SK-N-SH (cell line): Measurements from ENCODE around the gene MED16. TPM values are rescaled to one million over a fixed set of nuclear protein-coding genes. Genes with fewer than 3 reads are reported as not detected.

ENCODE experiments used
- CTCF ChIA-PET: fragments of 300-600, 350-600 bp; formaldehyde crosslinking; extraction: SDS; loops from one replicate; lab custom pipeline; 2021; lab: Yijun Ruan, JAX
- POLR2A ChIA-PET: fragments of 350-600 bp; sonication (Branson Sonifier 250); formaldehyde crosslinking; extraction: SDS; loops from one replicate; lab custom pipeline; 2020; ENCODE audit warnings: antibody characterized with exemption, inconsistent platforms; lab: Yijun Ruan, JAX
- DNase-seq: peaks from one replicate; pipeline ENCODE4 v3.0.0; 2012
- H2AFZ ChIP-seq: fragments of 200-600 bp; sonication (generic); 2 replicates; pipeline ENCODE4 v1.8.1; 2016; ENCODE audit warnings: antibody characterized with exemption, mild to moderate bottlenecking, low read depth
- H3F3A ChIP-seq: fragments of 200-600 bp; sonication (generic); replicated peaks from 2 replicates; pipeline ENCODE3; 2016; ENCODE audit warnings: antibody characterized with exemption, mild to moderate bottlenecking; ENCODE audit not compliant: insufficient read depth
- H3K27ac ChIP-seq, 2 experiments: fragments of 200-500 bp in 1 of 2; fragments of 200-600 bp in 1 of 2; sonication (Bioruptor generic) in 1 of 2; sonication (generic), shearing (Covaris generic) in 1 of 2; 2 replicates each; pipeline versions ENCODE4 v1.5.1 to v1.6.1; 2014 to 2016; ENCODE audit warnings: low read depth in 2 of 2, inconsistent platforms in 1 of 2, low read length in 1 of 2, mild to moderate bottlenecking in 1 of 2, mixed read lengths in 1 of 2
- H3K27me3 ChIP-seq: fragments of 200-600 bp; sonication (generic), shearing (Covaris generic); 2 replicates; pipeline ENCODE4 v1.6.1; 2016; ENCODE audit warnings: mixed run types; ENCODE audit not compliant: insufficient read depth
- H3K36me3 ChIP-seq, 2 experiments: fragments of 200-500 bp in 1 of 2; fragments of 200-600 bp in 1 of 2; sonication (Bioruptor generic) in 1 of 2; sonication (generic) in 1 of 2; replicated peaks in 1 of 2; 2 replicates each; pipeline versions ENCODE3 to v1.5.1; 2014 to 2016; ENCODE audit warnings: low read length in 1 of 2, mild to moderate bottlenecking in 1 of 2; ENCODE audit not compliant: insufficient read depth in 2 of 2, control insufficient read depth in 1 of 2
- H3K4me1 ChIP-seq, 2 experiments: fragments of 200-500 bp in 1 of 2; fragments of 200-600 bp in 1 of 2; sonication (Bioruptor generic) in 1 of 2; sonication (generic), shearing (Covaris generic) in 1 of 2; 2 replicates each; pipeline versions ENCODE4 v1.5.1 to v1.6.1; 2014 to 2016; ENCODE audit warnings: low read depth in 1 of 2, low read length in 1 of 2, mixed run types in 1 of 2; ENCODE audit not compliant: insufficient read depth in 2 of 2, control insufficient read depth in 1 of 2
- H3K4me2 ChIP-seq: fragments of 200-600 bp; sonication (generic), shearing (Covaris generic); 2 replicates; pipeline ENCODE4 v1.6.1; 2017; ENCODE audit warnings: mixed run types
- H3K4me3 ChIP-seq, 2 experiments: fragments of 200-500 bp in 1 of 2; fragments of 200-600 bp in 1 of 2; sonication (Bioruptor generic) in 1 of 2; sonication (generic), shearing (Covaris generic) in 1 of 2; 2 replicates each; pipeline versions ENCODE4 v1.5.1 to v1.8.1; 2014 to 2016; ENCODE audit warnings: low read depth in 2 of 2, inconsistent platforms in 1 of 2, low read length in 1 of 2, mild to moderate bottlenecking in 1 of 2, mixed read lengths in 1 of 2, moderate library complexity in 1 of 2
- H3K79me2 ChIP-seq: fragments of 200-600 bp; sonication (generic); 2 replicates; pipeline ENCODE4 v1.8.1; 2017; ENCODE audit warnings: mild to moderate bottlenecking; ENCODE audit not compliant: insufficient read depth
- H3K9ac ChIP-seq: fragments of 200-600 bp; sonication (generic); 2 replicates; pipeline ENCODE4 v1.6.1; 2017; ENCODE audit warnings: mixed run types
- H3K9me2 ChIP-seq: fragments of 200-600 bp; sonication (generic); 2 replicates; pipeline ENCODE4 v1.6.1; 2017; ENCODE audit warnings: mixed run types
- H3K9me3 ChIP-seq: fragments of 200-600 bp; sonication (generic); 2 replicates; pipeline ENCODE4 v1.6.1; 2017; ENCODE audit warnings: mixed run types, mild to moderate bottlenecking, moderate library complexity
- H4K20me1 ChIP-seq: fragments of 200-600 bp; sonication (generic); 2 replicates; pipeline ENCODE4 v1.6.1; 2017; ENCODE audit warnings: mild to moderate bottlenecking, mixed run types; ENCODE audit not compliant: insufficient read depth
- ELF1 ChIP-seq: IDR thresholded peaks from 2 replicates; pipeline ENCODE4 v1.4.0; 2012
- FOXM1 ChIP-seq: IDR thresholded peaks from 2 replicates; pipeline ENCODE4 v1.4.0; 2012; ENCODE audit warnings: low read depth, mild to moderate bottlenecking
- IRF3 ChIP-seq: fragments of 150-350 bp; IDR thresholded peaks from 2 replicates; pipeline ENCODE4 v1.6.1; 2016; ENCODE audit warnings: mild to moderate bottlenecking, low read depth, low read length
- JUND ChIP-seq: IDR thresholded peaks from 2 replicates; pipeline ENCODE4 v1.4.0; 2012
- MAX ChIP-seq: IDR thresholded peaks from 2 replicates; pipeline ENCODE4 v1.4.0; 2012; ENCODE audit warnings: low read depth
- MEF2A ChIP-seq: IDR thresholded peaks from 2 replicates; pipeline ENCODE4 v1.4.0; 2012; ENCODE audit warnings: low read depth, borderline replicate concordance
- MXI1 ChIP-seq: IDR thresholded peaks from 2 replicates; pipeline ENCODE4 v1.6.1; 2012; ENCODE audit warnings: mild to moderate bottlenecking, low read depth, low read length, improper control_type of control experiment
- NRF1 ChIP-seq: IDR thresholded peaks from 2 replicates; pipeline ENCODE4 v1.6.1; 2012; ENCODE audit warnings: low read depth, mild to moderate bottlenecking, low read length
- PBX3 ChIP-seq: IDR thresholded peaks from 2 replicates; pipeline ENCODE4; 2012
- POLR2AphosphoS5 ChIP-seq: IDR thresholded peaks from 2 replicates; pipeline ENCODE4 v1.6.1; 2012; ENCODE audit warnings: low read depth, low read length
- RFX5 ChIP-seq: IDR thresholded peaks from 2 replicates; pipeline ENCODE4 v1.6.1; 2012; ENCODE audit warnings: mild to moderate bottlenecking, improper control_type of control experiment, low read length
- SIN3A ChIP-seq: IDR thresholded peaks from 2 replicates; pipeline ENCODE4 v1.6.1; 2012; ENCODE audit warnings: low read depth, mild to moderate bottlenecking, low read length, moderate library complexity, borderline replicate concordance
- SMC3 ChIP-seq: IDR thresholded peaks from 2 replicates; pipeline ENCODE4 v1.6.1; 2012; ENCODE audit warnings: low read depth, low read length, improper control_type of control experiment
- TAF1 ChIP-seq: IDR thresholded peaks from 2 replicates; pipeline ENCODE4 v1.6.1; 2012; ENCODE audit warnings: low read depth, mild to moderate bottlenecking, low read length, moderate library complexity, borderline replicate concordance
- YY1 ChIP-seq: IDR thresholded peaks from 2 replicates; pipeline ENCODE4 v1.4.0; 2012; ENCODE audit warnings: low read depth, mild to moderate bottlenecking
- WGBS: methylation state at CpG from one replicate; pipeline ENCODE4 v1.1.6; 2017; ENCODE audit warnings: low lambda C conversion rate; 5-methylcytosine and 5-hydroxymethylcytosine counted together
- polyA plus RNA-seq, 3 experiments: library from polyadenylated mRNA; depleted of rRNA; stranded (reverse); fragments of >200 nt; gene quantifications; 2 replicates each; pipeline ENCODE4 v1.2.3, GENCODE V29; 2012
- TF ChIP-seq, protein P1 (sequence below): IDR thresholded peaks from 2 replicates; pipeline ENCODE4 v1.4.0; 2012; ENCODE audit warnings: low read depth, borderline replicate concordance
- TF ChIP-seq, protein P2 (sequence below): IDR thresholded peaks from 2 replicates; pipeline ENCODE4 v1.6.1; 2012; ENCODE audit warnings: mild to moderate bottlenecking, low read depth, low read length, moderate library complexity
- TF ChIP-seq, protein P3 (sequence below): IDR thresholded peaks from 2 replicates; pipeline ENCODE4 v1.4.0; 2012; ENCODE audit warnings: low read depth, borderline replicate concordance

MED16 gene, protein sequence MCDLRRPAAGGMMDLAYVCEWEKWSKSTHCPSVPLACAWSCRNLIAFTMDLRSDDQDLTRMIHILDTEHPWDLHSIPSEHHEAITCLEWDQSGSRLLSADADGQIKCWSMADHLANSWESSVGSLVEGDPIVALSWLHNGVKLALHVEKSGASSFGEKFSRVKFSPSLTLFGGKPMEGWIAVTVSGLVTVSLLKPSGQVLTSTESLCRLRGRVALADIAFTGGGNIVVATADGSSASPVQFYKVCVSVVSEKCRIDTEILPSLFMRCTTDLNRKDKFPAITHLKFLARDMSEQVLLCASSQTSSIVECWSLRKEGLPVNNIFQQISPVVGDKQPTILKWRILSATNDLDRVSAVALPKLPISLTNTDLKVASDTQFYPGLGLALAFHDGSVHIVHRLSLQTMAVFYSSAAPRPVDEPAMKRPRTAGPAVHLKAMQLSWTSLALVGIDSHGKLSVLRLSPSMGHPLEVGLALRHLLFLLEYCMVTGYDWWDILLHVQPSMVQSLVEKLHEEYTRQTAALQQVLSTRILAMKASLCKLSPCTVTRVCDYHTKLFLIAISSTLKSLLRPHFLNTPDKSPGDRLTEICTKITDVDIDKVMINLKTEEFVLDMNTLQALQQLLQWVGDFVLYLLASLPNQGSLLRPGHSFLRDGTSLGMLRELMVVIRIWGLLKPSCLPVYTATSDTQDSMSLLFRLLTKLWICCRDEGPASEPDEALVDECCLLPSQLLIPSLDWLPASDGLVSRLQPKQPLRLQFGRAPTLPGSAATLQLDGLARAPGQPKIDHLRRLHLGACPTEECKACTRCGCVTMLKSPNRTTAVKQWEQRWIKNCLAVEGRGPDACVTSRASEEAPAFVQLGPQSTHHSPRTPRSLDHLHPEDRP
- 30.0 and 40.6 TPM in 2 replicates for polyA plus RNA-seq (2012; rRNA removed)
- 12.5 and 22.8 TPM in 2 replicates for polyA plus RNA-seq (2012; cell fraction: cytosol; rRNA removed)
- polyA plus RNA-seq (2012; cell fraction: nucleus; rRNA removed), result 49.0 and 102 TPM in 2 replicates

DNA sequence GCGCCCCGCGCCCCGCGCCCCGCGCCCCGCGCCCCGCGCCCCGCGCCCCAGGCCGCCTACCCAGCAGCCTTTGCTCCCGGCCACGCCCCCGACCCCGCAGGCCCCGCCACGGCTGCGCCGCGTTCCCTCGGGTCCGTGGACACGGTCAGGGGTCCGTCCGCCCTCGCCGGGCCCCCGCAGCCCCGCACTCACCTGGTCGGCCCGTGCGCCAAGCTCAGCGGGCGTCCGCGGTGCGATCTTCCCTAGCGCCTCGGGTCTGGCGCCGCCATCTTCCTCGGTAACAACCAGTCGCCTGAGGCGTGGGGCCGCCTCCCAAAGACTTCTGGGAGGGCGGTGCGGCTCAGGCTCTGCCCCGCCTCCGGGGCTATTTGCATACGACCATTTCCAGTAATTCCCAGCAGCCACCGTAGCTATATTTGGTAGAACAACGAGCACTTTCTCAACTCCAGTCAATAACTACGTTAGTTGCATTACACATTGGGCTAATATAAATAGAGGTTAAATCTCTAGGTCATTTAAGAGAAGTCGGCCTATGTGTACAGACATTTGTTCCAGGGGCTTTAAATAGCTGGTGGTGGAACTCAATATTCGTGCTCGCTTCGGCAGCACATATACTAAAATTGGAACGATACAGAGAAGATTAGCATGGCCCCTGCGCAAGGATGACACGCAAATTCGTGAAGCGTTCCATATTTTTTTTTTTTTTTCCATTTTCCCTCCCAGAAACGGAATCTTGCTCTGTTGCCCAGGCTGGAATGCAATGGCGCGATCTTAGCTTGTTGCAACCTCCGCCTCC is at the start of gene MED16, which contains the start of gene RNU6-9:
TSS of gene MED16 (minus strand) at position 294 of the 796 bp plus-strand sequence. CDS start 2,056 bp downstream, outside the sequence.
TSS of gene RNU6-9 (plus strand) at position 591 of the 796 bp plus-strand sequence.
- DNase-seq, result peak; percentile 98
- Histone ChIP-seq H3F3A (peaks cover 12% of the 10 kb centered on the region), H3K4me1 (peaks cover 0 to 4% of the 10 kb centered on the region in 2 experiments; a peak in 1 of 4 replicates), H3K4me2 (peak within 1 kb of the TSS; percentile 88), H2AFZ (peak within 1 kb of the TSS; percentile 43), H3K9me2 (no peaks in the 10 kb centered on the region), H3K9ac (peak within 1 kb of the TSS; percentile 95), H3K36me3 (peaks cover under 1 to 28% of the 10 kb centered on the region in 2 experiments), H3K27ac (peak within 1 kb of the TSS; percentile 72 to 97), H3K9me3 (no peaks in the 10 kb centered on the region), H3K4me3 (peak within 1 kb of the TSS; percentile 81 to 87), H3K27me3 (no peaks in the 10 kb centered on the region), H4K20me1 (no peaks in the 10 kb centered on the region), H3K79me2 (peaks cover 14% of the 10 kb centered on the region)
- ChIA-PET POLR2A (interaction anchor here (0.7 to 1.4 kb wide), 2 partner anchors 91 to 182 kb away, joined by 4 to 5 read pairs; partner anchors contain the start of gene WDR18), CTCF (interaction anchor here (0.7 to 1.1 kb wide), 5 partner anchors 29 to 123 kb away, joined by 3 to 8 read pairs (median 3); no protein-coding TSS in a partner anchor)
- WGBS, result under 1% methylated on average over 38 of the region's 69 CpGs
- TF ChIP-seq POLR2AphosphoS5, result peak; percentile 67
- TF ChIP-seq, protein P1, sequence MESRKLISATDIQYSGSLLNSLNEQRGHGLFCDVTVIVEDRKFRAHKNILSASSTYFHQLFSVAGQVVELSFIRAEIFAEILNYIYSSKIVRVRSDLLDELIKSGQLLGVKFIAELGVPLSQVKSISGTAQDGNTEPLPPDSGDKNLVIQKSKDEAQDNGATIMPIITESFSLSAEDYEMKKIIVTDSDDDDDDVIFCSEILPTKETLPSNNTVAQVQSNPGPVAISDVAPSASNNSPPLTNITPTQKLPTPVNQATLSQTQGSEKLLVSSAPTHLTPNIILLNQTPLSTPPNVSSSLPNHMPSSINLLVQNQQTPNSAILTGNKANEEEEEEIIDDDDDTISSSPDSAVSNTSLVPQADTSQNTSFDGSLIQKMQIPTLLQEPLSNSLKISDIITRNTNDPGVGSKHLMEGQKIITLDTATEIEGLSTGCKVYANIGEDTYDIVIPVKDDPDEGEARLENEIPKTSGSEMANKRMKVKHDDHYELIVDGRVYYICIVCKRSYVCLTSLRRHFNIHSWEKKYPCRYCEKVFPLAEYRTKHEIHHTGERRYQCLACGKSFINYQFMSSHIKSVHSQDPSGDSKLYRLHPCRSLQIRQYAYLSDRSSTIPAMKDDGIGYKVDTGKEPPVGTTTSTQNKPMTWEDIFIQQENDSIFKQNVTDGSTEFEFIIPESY, result no peak
- peak; percentile 19; the same call in 1 of the 2 replicates for TF ChIP-seq SIN3A
- TF ChIP-seq RFX5, result no peak
- no peak for TF ChIP-seq MEF2A
- TF ChIP-seq MAX, result peak; percentile 39; the same call in 1 of the 2 replicates
- no peak for TF ChIP-seq FOXM1
- TF ChIP-seq PBX3, result no peak
- no peak for TF ChIP-seq IRF3
- TF ChIP-seq TAF1, result peak; percentile 74
- TF ChIP-seq ELF1, result no peak
- TF ChIP-seq NRF1, result no peak; the same call in 1 of the 2 replicates
- no peak for TF ChIP-seq JUND
- TF ChIP-seq, protein P2, sequence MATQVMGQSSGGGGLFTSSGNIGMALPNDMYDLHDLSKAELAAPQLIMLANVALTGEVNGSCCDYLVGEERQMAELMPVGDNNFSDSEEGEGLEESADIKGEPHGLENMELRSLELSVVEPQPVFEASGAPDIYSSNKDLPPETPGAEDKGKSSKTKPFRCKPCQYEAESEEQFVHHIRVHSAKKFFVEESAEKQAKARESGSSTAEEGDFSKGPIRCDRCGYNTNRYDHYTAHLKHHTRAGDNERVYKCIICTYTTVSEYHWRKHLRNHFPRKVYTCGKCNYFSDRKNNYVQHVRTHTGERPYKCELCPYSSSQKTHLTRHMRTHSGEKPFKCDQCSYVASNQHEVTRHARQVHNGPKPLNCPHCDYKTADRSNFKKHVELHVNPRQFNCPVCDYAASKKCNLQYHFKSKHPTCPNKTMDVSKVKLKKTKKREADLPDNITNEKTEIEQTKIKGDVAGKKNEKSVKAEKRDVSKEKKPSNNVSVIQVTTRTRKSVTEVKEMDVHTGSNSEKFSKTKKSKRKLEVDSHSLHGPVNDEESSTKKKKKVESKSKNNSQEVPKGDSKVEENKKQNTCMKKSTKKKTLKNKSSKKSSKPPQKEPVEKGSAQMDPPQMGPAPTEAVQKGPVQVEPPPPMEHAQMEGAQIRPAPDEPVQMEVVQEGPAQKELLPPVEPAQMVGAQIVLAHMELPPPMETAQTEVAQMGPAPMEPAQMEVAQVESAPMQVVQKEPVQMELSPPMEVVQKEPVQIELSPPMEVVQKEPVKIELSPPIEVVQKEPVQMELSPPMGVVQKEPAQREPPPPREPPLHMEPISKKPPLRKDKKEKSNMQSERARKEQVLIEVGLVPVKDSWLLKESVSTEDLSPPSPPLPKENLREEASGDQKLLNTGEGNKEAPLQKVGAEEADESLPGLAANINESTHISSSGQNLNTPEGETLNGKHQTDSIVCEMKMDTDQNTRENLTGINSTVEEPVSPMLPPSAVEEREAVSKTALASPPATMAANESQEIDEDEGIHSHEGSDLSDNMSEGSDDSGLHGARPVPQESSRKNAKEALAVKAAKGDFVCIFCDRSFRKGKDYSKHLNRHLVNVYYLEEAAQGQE, result no peak
- TF ChIP-seq MXI1, result peak; percentile 26
- peak; percentile 89 for TF ChIP-seq YY1
- TF ChIP-seq, protein P3, sequence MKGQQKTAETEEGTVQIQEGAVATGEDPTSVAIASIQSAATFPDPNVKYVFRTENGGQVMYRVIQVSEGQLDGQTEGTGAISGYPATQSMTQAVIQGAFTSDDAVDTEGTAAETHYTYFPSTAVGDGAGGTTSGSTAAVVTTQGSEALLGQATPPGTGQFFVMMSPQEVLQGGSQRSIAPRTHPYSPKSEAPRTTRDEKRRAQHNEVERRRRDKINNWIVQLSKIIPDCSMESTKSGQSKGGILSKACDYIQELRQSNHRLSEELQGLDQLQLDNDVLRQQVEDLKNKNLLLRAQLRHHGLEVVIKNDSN, result no peak
- TF ChIP-seq SMC3, result no peak
